Colonic mucosa (tissue), 4 donors: ENCODE results near the gene ADCY4. TPM values are rescaled to one million over a fixed set of nuclear protein-coding genes. Genes with fewer than 3 reads are reported as not detected.

Experiments used
- DNase-seq: peaks from one replicate; pipeline ENCODE4 v3.0.0-alpha.2; 2020
- H3K27ac ChIP-seq: fragments of 200-600 bp; one replicate; pipeline ENCODE4 v1.8.0; 2021
- H3K27me3 ChIP-seq: fragments of 200-600 bp; one replicate; pipeline ENCODE4 v1.8.0; 2021
- H3K36me3 ChIP-seq: fragments of 200-600 bp; one replicate; pipeline ENCODE4 v1.8.0; 2021
- H3K4me1 ChIP-seq: fragments of 200-600 bp; one replicate; pipeline ENCODE4 v1.8.0; 2021; ENCODE audit warnings: mild to moderate bottlenecking
- H3K4me3 ChIP-seq: fragments of 200-600 bp; one replicate; pipeline ENCODE4 v1.8.0; 2021
- H3K9ac ChIP-seq, 2 donors: one replicate each; pipeline ENCODE4 v1.7.0; 2013; ENCODE audit warnings: control low read depth in 2 of 2, low read depth in 2 of 2, low read length in 2 of 2
- H3K9me3 ChIP-seq: fragments of 200-600 bp; one replicate; pipeline ENCODE4 v1.8.0; 2021
- intact Hi-C: fragments of 100-400 bp; cut with DNase I; formaldehyde crosslinking; loops from one replicate; pipeline ENCODE4 v1.14.1; 2022
- total RNA-seq, 2 donors: library from RNA; stranded (reverse); fragmentation: NEBNext Ultra II Directional in 1 of 2; extraction: Animal tissue kit (Norgen Biotek cat#: 25700) in 1 of 2; gene quantifications; one replicate each; pipeline ENCODE4 v1.2.1, GENCODE V29; 2021
- TF ChIP-seq, protein P1 (sequence below): fragments of 200-600 bp; IDR thresholded peaks from one replicate; pipeline ENCODE4 v1.8.0; 2022; ENCODE audit warnings: antibody characterized with exemption, mild to moderate bottlenecking
- donor health status: healthy.
- donor health status: DM: no; HTN: no; CAD: no.
- donor health status: DM: no; HTN: no; CAD: no.

Gene ADCY4
- total RNA-seq, 2 donors from 2014 or later: 6.7 to 10.2 TPM

DNA sequence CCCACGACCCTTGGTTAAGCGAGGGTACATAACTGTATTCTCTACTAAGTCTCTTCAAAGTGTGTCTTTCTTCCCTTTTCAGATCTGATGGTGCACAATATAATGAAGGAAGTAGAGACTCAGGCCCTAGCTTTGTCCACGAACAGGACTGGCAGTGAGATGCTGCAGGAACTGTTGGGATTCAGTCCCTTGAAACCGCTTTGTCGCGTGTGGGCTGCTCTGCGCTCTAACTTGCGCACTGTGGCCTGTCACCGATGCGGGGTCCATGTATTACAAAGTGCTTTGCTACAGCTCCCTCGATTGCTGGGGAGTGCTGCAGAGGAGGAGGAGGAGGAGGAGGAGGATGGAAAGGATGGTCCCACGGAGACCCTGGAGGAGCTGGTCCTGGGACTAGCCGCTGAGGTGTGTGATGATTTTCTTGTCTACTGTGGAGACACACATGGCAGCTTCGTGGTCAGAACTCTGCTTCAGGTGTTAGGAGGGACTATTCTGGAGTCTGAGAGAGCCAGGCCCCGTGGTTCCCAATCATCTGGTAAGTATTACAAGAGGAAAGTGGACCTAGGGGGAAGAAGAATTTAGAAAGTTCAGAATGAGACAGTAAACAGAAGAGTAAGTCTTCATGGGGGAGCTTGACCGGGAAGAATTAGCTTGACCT, 34.4 kb downstream of the ADCY4 start:
- TF ChIP-seq, protein P1, sequence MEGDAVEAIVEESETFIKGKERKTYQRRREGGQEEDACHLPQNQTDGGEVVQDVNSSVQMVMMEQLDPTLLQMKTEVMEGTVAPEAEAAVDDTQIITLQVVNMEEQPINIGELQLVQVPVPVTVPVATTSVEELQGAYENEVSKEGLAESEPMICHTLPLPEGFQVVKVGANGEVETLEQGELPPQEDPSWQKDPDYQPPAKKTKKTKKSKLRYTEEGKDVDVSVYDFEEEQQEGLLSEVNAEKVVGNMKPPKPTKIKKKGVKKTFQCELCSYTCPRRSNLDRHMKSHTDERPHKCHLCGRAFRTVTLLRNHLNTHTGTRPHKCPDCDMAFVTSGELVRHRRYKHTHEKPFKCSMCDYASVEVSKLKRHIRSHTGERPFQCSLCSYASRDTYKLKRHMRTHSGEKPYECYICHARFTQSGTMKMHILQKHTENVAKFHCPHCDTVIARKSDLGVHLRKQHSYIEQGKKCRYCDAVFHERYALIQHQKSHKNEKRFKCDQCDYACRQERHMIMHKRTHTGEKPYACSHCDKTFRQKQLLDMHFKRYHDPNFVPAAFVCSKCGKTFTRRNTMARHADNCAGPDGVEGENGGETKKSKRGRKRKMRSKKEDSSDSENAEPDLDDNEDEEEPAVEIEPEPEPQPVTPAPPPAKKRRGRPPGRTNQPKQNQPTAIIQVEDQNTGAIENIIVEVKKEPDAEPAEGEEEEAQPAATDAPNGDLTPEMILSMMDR: no peak
- no peak for DNase-seq
- peak overlapping the region; percentile 92 for H3K4me3 ChIP-seq
- peaks cover 17% of the 10 kb centered on the region for H3K36me3 ChIP-seq
- intact Hi-C loops: no loop called here
- peaks cover 13% of the 10 kb centered on the region for H3K4me1 ChIP-seq
- H3K9ac ChIP-seq: peak overlapping the region; percentile 58 to 89
- no peaks in the 10 kb centered on the region for H3K27me3 ChIP-seq
- H3K9me3 ChIP-seq: no peaks in the 10 kb centered on the region
- H3K27ac ChIP-seq: peak overlapping the region; percentile 88

DNA sequence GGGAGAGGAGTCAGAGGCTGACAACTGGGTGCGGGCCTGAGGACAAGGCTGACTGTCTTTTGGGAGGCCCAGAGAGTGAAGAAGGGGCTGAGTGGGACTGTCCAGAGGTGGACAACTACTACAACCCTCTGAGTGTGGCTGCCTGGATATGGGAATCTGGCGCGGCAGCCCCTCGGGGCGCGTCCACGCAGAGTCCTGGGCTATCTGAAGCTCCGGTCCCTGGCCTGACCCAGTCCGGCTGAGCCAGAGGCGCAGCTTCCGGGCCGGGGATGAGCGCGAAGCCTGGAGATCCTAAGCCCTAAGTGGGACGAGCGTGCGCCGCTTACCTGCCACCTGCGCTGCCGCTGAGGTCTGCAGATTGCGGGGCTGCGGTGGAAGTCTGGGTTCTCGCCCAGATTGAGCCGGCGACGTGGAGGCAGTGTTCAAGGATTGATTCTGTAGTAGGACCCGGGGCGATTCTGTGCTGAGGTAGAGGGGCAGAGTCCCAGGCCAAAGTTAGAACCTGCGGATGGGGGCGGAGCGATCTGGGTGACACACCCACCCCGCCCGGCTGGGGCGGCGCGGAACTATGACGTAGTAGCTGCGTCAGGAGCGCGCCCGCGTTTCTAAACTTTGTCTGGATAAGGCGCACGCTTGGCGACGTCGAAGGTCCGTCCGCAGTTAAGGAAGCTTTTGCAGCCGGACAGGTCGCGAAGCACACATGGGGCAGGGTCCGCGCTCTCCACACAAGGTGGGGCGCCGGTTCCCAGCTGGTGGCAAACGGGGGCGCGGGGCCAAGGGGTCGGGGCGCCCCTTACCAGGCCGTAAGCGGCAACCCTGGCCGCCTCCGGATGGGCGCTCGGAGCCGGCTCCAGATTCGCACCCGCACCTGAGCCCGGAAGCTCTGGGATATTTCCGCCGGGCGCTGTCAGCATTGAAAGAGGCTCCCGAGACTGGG, 35.3 kb downstream of the ADCY4 start, which contains the start of the genes DHRS1 and NOP9:
DHRS1 (minus strand) TSS at position 526 of the 937 bp plus-strand sequence. CDS start 674 bp downstream, outside the sequence.
NOP9 (plus strand) TSS at position 596 of the 937 bp plus-strand sequence; CDS start at position 701, 105 bp downstream.
- peak within 1 kb of the TSS; percentile 88 for H3K27ac ChIP-seq
- H3K9ac ChIP-seq: peak within 1 kb of the TSS; percentile 89 to 95
- TF ChIP-seq, protein P1: no peak
- peaks cover 13% of the 10 kb centered on the region for H3K4me1 ChIP-seq
- DNase-seq: peak; percentile 96
- H3K4me3 ChIP-seq: peak within 1 kb of the TSS; percentile 92
- H3K9me3 ChIP-seq: no peaks in the 10 kb centered on the region
- no peaks in the 10 kb centered on the region for H3K27me3 ChIP-seq
- peaks cover 16% of the 10 kb centered on the region for H3K36me3 ChIP-seq
- intact Hi-C loops: no loop called here

DNA sequence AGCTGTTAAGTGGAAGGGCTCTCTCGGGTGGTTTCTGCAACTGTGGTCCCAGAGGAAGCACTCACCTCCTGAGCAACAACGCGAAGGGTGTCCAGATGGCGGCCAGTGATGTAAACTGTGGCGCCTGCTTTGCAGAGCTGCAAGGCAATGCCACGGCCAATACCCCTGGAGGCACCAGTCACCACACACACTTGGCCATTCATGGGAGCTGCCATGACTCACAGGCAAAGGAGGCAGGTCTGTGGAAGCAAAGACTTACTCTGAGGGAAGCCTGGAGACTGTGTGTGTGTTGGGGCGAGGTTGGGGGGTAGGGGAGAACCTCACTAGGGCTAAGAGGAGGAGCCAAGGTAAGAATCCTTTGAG, 36.0 kb downstream of the ADCY4 start:
- H3K4me3 ChIP-seq: peak overlapping the region; percentile 92
- peak overlapping the region; percentile 88 for H3K27ac ChIP-seq
- peak overlapping the region; percentile 89 to 95 for H3K9ac ChIP-seq
- intact Hi-C loops: no loop called here
- H3K4me1 ChIP-seq: peaks cover 13% of the 10 kb centered on the region
- TF ChIP-seq, protein P1: no peak
- peaks cover 14% of the 10 kb centered on the region for H3K36me3 ChIP-seq
- no peaks in the 10 kb centered on the region for H3K27me3 ChIP-seq
- DNase-seq: peak; percentile 42
- no peaks in the 10 kb centered on the region for H3K9me3 ChIP-seq

DNA sequence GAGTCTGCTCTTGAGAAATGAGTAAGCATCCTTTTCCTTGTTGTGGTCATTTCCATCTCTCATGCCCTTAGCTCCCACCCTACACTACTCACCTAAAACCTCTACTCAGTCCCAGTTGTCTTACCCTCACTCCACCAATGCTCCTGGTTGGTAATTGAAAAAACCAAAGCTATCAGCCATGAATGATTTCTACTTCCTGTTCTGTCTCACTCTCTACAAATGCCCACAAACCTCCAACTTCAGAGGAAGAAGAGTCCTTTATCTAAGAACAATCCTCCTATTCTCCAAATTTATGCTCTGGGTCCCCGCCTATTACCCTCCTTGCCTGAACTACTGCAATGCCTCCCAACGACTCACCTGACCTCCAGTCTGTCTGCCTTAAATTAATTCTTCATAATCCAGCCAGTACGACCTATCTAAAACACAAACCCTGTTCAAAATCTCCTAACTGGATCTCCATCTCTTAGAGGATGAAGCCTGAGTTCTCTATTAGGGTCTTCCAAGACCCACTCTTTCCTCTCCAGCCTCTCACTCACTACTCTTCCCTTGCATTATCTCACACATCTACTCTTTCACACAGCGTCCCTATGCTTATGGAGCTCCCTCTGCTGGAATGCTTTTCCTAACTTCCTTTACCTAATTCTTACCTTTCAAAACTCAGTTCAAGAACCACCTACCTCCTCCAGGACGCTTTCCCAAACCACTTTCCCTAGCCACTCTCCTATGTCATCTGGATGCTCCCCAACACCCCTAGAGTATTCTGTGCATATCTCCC, 37.5 kb downstream of the ADCY4 start:
- Histone ChIP-seq H3K4me1 (peaks cover 13% of the 10 kb centered on the region), H3K27me3 (no peaks in the 10 kb centered on the region), H3K4me3 (no peak overlapping the region), H3K9me3 (no peaks in the 10 kb centered on the region), H3K27ac (no peak overlapping the region), H3K9ac (no peak overlapping the region), H3K36me3 (peaks cover 12% of the 10 kb centered on the region)
- TF ChIP-seq, protein P1: peak; percentile 42
- DNase-seq: no peak
- intact Hi-C loops: no loop called here
